ENCODE measurements around the gene LGALS7. TPM values are rescaled to one million over a fixed set of nuclear protein-coding genes. Genes with fewer than 3 reads are reported as not detected.

The LGALS7 gene
- total RNA-seq, 2 experiments from 2014 or later = not detected

- no peak overlapping the region for H3K4me3 Mint-ChIP-seq
- no peak for ATAC-seq (ENCODE audit: poor library complexity)
- Histone ChIP-seq H3K27me3 (ENCODE audit: control insufficient read depth in 1 of 2, insufficient read depth in 2 of 2, low read length in 2 of 2) (no peaks in the 10 kb centered on the region), H3K9me3 (ENCODE audit: control insufficient read depth in 1 of 2, insufficient read depth in 1 of 2, low read length in 2 of 2) (no peaks in the 10 kb centered on the region), H3K4me3 (ENCODE audit: low read length) (no peak overlapping the region), H3K4me1 (ENCODE audit: insufficient read depth, low read length) (peaks cover 8% of the 10 kb centered on the region), H3K27ac (ENCODE audit: low read depth in 1 of 2, low read length in 2 of 2) (no peak overlapping the region), H3K36me3 (ENCODE audit: insufficient read depth, low read length) (no peaks in the 10 kb centered on the region)
- no peaks in the 10 kb centered on the region for H3K36me3 Mint-ChIP-seq (ENCODE audit: low read depth)
- no peak for DNase-seq
- ChIA-PET CTCF (no interaction called here), POLR2A (no interaction called here)
- intact Hi-C loops (cut with DNase I, micrococcal nuclease) = no loop called here
- no peaks in the 10 kb centered on the region for H3K9me3 Mint-ChIP-seq
- H3K27me3 Mint-ChIP-seq = no peaks in the 10 kb centered on the region
- no peak for TF ChIP-seq CTCF (IDR thresholded peaks at IDR 0.05)
- peaks cover 5% of the 10 kb centered on the region for H3K4me1 Mint-ChIP-seq (ENCODE audit: low read depth)
- H3K27ac Mint-ChIP-seq = no peak overlapping the region
Measured at GRCh38 chr19:38796154-38796553, 22.8 kb upstream of the LGALS7 start.

DNA sequence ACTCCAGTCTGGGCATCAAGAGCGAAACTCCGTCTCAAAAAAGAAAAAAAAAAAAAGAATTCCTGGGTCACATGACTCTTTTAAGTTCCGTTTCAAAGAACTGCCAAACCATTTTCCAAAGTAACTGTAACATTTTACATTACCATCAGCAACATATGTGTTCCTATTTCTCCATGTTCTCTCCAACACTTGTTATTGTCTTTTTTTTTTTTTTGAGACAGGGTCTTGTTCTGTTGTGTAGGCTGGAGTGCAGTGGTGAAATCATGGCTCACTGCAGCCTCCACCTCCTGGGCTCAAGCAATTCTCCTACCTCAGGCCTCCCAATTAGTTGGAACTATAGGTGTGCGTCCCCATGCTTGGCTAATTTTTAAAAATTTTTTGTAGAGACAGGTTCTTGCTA, 22.2 kb upstream of the LGALS7 start:
- no peak for DNase-seq
- Histone ChIP-seq H3K36me3 (ENCODE audit: insufficient read depth, low read length) (no peaks in the 10 kb centered on the region), H3K4me3 (ENCODE audit: low read length) (no peak overlapping the region), H3K27ac (ENCODE audit: low read depth in 1 of 2, low read length in 2 of 2) (no peak overlapping the region), H3K27me3 (ENCODE audit: control insufficient read depth in 1 of 2, insufficient read depth in 2 of 2, low read length in 2 of 2) (no peaks in the 10 kb centered on the region), H3K4me1 (ENCODE audit: insufficient read depth, low read length) (peaks cover 8% of the 10 kb centered on the region), H3K9me3 (ENCODE audit: control insufficient read depth in 1 of 2, insufficient read depth in 1 of 2, low read length in 2 of 2) (no peaks in the 10 kb centered on the region)
- ChIA-PET POLR2A (no interaction called here), CTCF (no interaction called here)
- H3K27ac Mint-ChIP-seq = no peak overlapping the region
- TF ChIP-seq CTCF (IDR thresholded peaks at IDR 0.05) = no peak
- no peaks in the 10 kb centered on the region for H3K27me3 Mint-ChIP-seq
- H3K4me3 Mint-ChIP-seq = no peak overlapping the region
- intact Hi-C loops (cut with DNase I, micrococcal nuclease) = loop anchor here in 1 of 2 experiments (2.0 kb wide), 1 partner anchor 21 kb away; no protein-coding TSS in a partner anchor
- no peaks in the 10 kb centered on the region for H3K36me3 Mint-ChIP-seq (ENCODE audit: low read depth)
- H3K9me3 Mint-ChIP-seq = no peaks in the 10 kb centered on the region
- peaks cover 5% of the 10 kb centered on the region for H3K4me1 Mint-ChIP-seq (ENCODE audit: low read depth)
- no peak for ATAC-seq (ENCODE audit: poor library complexity)

DNA sequence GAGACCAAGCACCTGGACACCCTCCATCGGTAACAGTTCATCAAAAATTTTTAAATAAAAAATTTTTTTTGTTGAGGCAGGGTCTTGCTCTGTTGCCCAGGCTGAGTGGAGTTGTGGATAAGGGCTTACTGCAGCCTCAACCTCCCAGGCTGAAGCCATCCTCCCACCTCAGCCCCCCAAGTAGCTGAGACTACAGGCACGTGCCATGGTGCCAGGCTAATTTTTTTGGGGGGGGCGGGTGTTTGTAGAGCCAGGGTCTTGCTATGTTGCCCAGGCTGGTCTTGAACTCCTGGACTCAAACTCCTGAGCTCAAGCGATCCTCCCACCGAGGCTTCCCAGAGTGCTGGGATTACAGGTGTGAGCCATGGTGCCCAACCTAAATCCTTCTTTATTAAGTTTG, 20.4 kb upstream of the LGALS7 start:
- no peak for DNase-seq
- ChIA-PET POLR2A (no interaction called here), CTCF (no interaction called here)
- Histone ChIP-seq H3K36me3 (ENCODE audit: insufficient read depth, low read length) (no peaks in the 10 kb centered on the region), H3K27ac (ENCODE audit: low read depth in 1 of 2, low read length in 2 of 2) (no peak overlapping the region), H3K27me3 (ENCODE audit: control insufficient read depth in 1 of 2, insufficient read depth in 2 of 2, low read length in 2 of 2) (no peaks in the 10 kb centered on the region), H3K4me3 (ENCODE audit: low read length) (no peak overlapping the region), H3K9me3 (ENCODE audit: control insufficient read depth in 1 of 2, insufficient read depth in 1 of 2, low read length in 2 of 2) (no peaks in the 10 kb centered on the region), H3K4me1 (ENCODE audit: insufficient read depth, low read length) (peaks cover 8% of the 10 kb centered on the region)
- H3K4me1 Mint-ChIP-seq (ENCODE audit: low read depth) = peaks cover 5% of the 10 kb centered on the region
- ATAC-seq (ENCODE audit: poor library complexity) = no peak
- H3K36me3 Mint-ChIP-seq (ENCODE audit: low read depth) = no peaks in the 10 kb centered on the region
- H3K4me3 Mint-ChIP-seq = peak overlapping the region; percentile 78
- H3K27ac Mint-ChIP-seq = no peak overlapping the region
- intact Hi-C loops (cut with DNase I, micrococcal nuclease) = loop anchor here in 1 of 2 experiments (2.0 kb wide), 1 partner anchor 19 kb away; no protein-coding TSS in a partner anchor
- TF ChIP-seq CTCF (IDR thresholded peaks at IDR 0.05) = no peak
- H3K27me3 Mint-ChIP-seq = no peaks in the 10 kb centered on the region
- no peaks in the 10 kb centered on the region for H3K9me3 Mint-ChIP-seq

Data from CD4-positive, alpha-beta T cell (primary cell).